ENCODE results near the gene IL10RA.

DNA sequence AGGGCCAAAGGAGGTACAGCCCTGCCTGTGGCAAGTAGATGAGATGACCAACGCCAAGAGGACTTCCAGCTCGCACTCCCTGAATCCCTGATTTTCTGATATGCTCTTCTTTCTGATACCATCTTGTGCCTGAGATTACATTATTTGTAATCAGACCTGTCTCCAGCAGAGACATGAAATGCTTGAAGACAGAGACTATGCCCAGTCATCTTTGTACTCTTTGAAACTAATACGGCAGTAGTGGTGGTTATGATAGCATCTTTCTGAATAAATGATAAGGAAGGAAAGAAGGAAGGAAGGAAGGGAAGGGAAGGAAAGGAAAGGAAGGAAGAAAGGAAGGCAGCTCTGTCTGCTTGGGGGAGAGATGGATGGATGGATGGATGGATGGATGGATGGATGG, 27.8 kb downstream of the IL10RA start:
- TF ChIP-seq, protein P1, sequence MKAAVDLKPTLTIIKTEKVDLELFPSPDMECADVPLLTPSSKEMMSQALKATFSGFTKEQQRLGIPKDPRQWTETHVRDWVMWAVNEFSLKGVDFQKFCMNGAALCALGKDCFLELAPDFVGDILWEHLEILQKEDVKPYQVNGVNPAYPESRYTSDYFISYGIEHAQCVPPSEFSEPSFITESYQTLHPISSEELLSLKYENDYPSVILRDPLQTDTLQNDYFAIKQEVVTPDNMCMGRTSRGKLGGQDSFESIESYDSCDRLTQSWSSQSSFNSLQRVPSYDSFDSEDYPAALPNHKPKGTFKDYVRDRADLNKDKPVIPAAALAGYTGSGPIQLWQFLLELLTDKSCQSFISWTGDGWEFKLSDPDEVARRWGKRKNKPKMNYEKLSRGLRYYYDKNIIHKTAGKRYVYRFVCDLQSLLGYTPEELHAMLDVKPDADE (conservative IDR thresholded peaks at IDR 0.05; ENCODE audit: control insufficient read depth, low read depth, low read length): no peak
- TF ChIP-seq YBX1 (IDR thresholded peaks at IDR 0.05): no peak
- TF ChIP-seq STAG1 (CRISPR knock-in tag; IDR thresholded peaks at IDR 0.05; ENCODE audit: borderline replicate concordance): no peak
- TF ChIP-seq ZNF354B (CRISPR knock-in tag; IDR thresholded peaks at IDR 0.05): no peak
- TF ChIP-seq, protein P2, sequence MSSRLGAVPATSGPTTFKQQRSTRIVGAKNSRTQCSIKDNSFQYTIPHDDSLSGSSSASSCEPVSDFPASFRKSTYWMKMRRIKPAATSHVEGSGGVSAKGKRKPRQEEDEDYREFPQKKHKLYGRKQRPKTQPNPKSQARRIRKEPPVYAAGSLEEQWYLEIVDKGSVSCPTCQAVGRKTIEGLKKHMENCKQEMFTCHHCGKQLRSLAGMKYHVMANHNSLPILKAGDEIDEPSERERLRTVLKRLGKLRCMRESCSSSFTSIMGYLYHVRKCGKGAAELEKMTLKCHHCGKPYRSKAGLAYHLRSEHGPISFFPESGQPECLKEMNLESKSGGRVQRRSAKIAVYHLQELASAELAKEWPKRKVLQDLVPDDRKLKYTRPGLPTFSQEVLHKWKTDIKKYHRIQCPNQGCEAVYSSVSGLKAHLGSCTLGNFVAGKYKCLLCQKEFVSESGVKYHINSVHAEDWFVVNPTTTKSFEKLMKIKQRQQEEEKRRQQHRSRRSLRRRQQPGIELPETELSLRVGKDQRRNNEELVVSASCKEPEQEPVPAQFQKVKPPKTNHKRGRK (tag; IDR thresholded peaks at IDR 0.05): no peak
